ENCODE data around the gene SUSD4.

The SUSD4 gene

GRCh38 chr1:223227486-223228196, 136.3 kb downstream of the SUSD4 start:
- DNase-seq, result no peak

GRCh38 chr1:223227031-223227430, 136.9 kb downstream of the SUSD4 start:
- no peak for DNase-seq

GRCh38 chr1:223226271-223226670, 137.7 kb downstream of the SUSD4 start:
- DNase-seq, result no peak

GRCh38 chr1:223225481-223225880, 138.5 kb downstream of the SUSD4 start:
- no peak for DNase-seq

GRCh38 chr1:223225061-223225460, 138.9 kb downstream of the SUSD4 start:
- DNase-seq, result no peak

- DNase-seq, result no peak
These were observed 139.5 kb downstream of the SUSD4 start for GRCh38 chr1:223224465-223224864.

GRCh38 chr1:223223091-223223995, 140.6 kb downstream of the SUSD4 start:
- DNase-seq, result no peak

GRCh38 chr1:223222377-223222776, 141.6 kb downstream of the SUSD4 start:
- DNase-seq, result no peak

GRCh38 chr1:223221686-223222085, 142.3 kb downstream of the SUSD4 start:
- no peak for DNase-seq

GRCh38 chr1:223219846-223220610, 143.9 kb downstream of the SUSD4 start:
- no peak for DNase-seq

GRCh38 chr1:223219318-223219635, 144.7 kb downstream of the SUSD4 start:
- no peak for DNase-seq

GRCh38 chr1:223217781-223218180, 146.2 kb downstream of the SUSD4 start:
- no peak for DNase-seq

- DNase-seq, result peak; percentile 38
These were observed 147.3 kb downstream of the SUSD4 start for GRCh38 chr1:223216531-223217205.

- no peak for DNase-seq
These were observed 147.9 kb downstream of the SUSD4 start for GRCh38 chr1:223216074-223216473.

GRCh38 chr1:223215026-223215425, 148.9 kb downstream of the SUSD4 start:
- no peak for DNase-seq

GRCh38 chr1:223214261-223214807, 149.6 kb downstream of the SUSD4 start:
- no peak for DNase-seq

- DNase-seq, result peak; percentile 94
These were observed 151.5 kb downstream of the SUSD4 start for GRCh38 chr1:223212441-223212840.

- peak; percentile 7 for DNase-seq
These were observed 152.5 kb downstream of the SUSD4 start for GRCh38 chr1:223211323-223211985.

GRCh38 chr1:223210788-223211120, 153.2 kb downstream of the SUSD4 start:
- DNase-seq, result no peak

- no peak for DNase-seq
These were observed 153.8 kb downstream of the SUSD4 start for GRCh38 chr1:223209992-223210787.

- no peak for DNase-seq
These were observed 154.6 kb downstream of the SUSD4 start for GRCh38 chr1:223209293-223209898.

All from NCI-H1694 treated with DMSO at 0.1 percent for 48 hours (cell line).